Common myeloid progenitor, CD34-positive (primary cell): ENCODE results near the gene RAB5B.
"Not testable (repeated sequence)": the region's sequence is repeated elsewhere in the genome, so short reads cannot be mapped to it uniquely, and the experiment has no call there.

Experiments used
- CTCF ChIA-PET: fragments of 350-600 bp; sonication (Branson Sonifier 250); formaldehyde crosslinking; loops from one replicate; lab custom pipeline; 2021; ENCODE audit warnings: antibody characterized with exemption; lab: Charles Lee
- POLR2A ChIA-PET: fragments of 350-600 bp; sonication (Branson Sonifier 250); formaldehyde crosslinking; loops from one replicate; lab custom pipeline; 2021; ENCODE audit warnings: antibody characterized with exemption; lab: Charles Lee
- DNase-seq, 3 donors: peaks; one replicate each; pipeline versions ENCODE4 v3.0.0 to v3.0.0-alpha.2; 2013
- H3K27ac ChIP-seq, 2 experiments: 1 replicate in 1 of 2; 2 replicates in 1 of 2; pipeline ENCODE4 v1.7.0; 2013; ENCODE audit warnings: inconsistent platforms in 2 of 2, low read length in 2 of 2, mild to moderate bottlenecking in 2 of 2, low read depth in 1 of 2, moderate library complexity in 1 of 2; ENCODE audit not compliant: severe bottlenecking in 2 of 2, insufficient read depth in 1 of 2, poor library complexity in 1 of 2
- H3K27me3 ChIP-seq, 5 experiments: replicated peaks in 2 of 5; 1 replicate in 3 of 5; 2 replicates in 2 of 5; pipeline versions ENCODE4 v1.6.1 to v1.7.0; 2013; ENCODE audit warnings: low read length in 4 of 5, mild to moderate bottlenecking in 2 of 5, moderate library complexity in 2 of 5, inconsistent platforms in 1 of 5; ENCODE audit not compliant: insufficient read depth in 5 of 5, control insufficient read depth in 4 of 5
- H3K36me3 ChIP-seq, 4 experiments: 1 replicate in 2 of 4; 2 replicates in 2 of 4; pipeline versions ENCODE4 v1.6.1 to v1.7.0; 2013; ENCODE audit warnings: low read length in 3 of 4, control low read depth in 1 of 4, mild to moderate bottlenecking in 1 of 4; ENCODE audit not compliant: control insufficient read depth in 4 of 4, insufficient read depth in 4 of 4
- H3K4me1 ChIP-seq, 4 experiments: 1 replicate in 3 of 4; 2 replicates in 1 of 4; pipeline versions ENCODE4 v1.6.1 to v1.7.1; 2013; ENCODE audit warnings: low read length in 3 of 4, mild to moderate bottlenecking in 3 of 4, control low read depth in 1 of 4, inconsistent platforms in 1 of 4, moderate library complexity in 1 of 4; ENCODE audit not compliant: control insufficient read depth in 4 of 4, insufficient read depth in 4 of 4; ENCODE audit errors: control extremely low read depth in 1 of 4
- H3K4me3 ChIP-seq, 7 experiments: 1 replicate in 4 of 7; 2 replicates in 3 of 7; pipeline versions ENCODE4 v1.5.1 to v1.7.0; 2013; ENCODE audit warnings: mild to moderate bottlenecking in 7 of 7, low read length in 6 of 7, moderate library complexity in 6 of 7, inconsistent platforms in 2 of 7, low read depth in 2 of 7, control low read depth in 1 of 7; ENCODE audit not compliant: insufficient read depth in 4 of 7, control insufficient read depth in 1 of 7; ENCODE audit errors: extremely low read depth in 1 of 7
- H3K9me3 ChIP-seq, 5 experiments: 1 replicate in 4 of 5; 2 replicates in 1 of 5; pipeline versions ENCODE4 v1.6.1 to v1.7.1; 2013; ENCODE audit warnings: low read length in 4 of 5, mild to moderate bottlenecking in 2 of 5, inconsistent platforms in 1 of 5, low read depth in 1 of 5, moderate library complexity in 1 of 5; ENCODE audit not compliant: control insufficient read depth in 4 of 5, insufficient read depth in 2 of 5; ENCODE audit errors: control extremely low read depth in 1 of 5
- WGBS: methylation state at CpG from one replicate; pipeline ENCODE4 v1.1.5; 2013; ENCODE audit not compliant: insufficient coverage; 5-methylcytosine and 5-hydroxymethylcytosine counted together

The RAB5B gene

DNA sequence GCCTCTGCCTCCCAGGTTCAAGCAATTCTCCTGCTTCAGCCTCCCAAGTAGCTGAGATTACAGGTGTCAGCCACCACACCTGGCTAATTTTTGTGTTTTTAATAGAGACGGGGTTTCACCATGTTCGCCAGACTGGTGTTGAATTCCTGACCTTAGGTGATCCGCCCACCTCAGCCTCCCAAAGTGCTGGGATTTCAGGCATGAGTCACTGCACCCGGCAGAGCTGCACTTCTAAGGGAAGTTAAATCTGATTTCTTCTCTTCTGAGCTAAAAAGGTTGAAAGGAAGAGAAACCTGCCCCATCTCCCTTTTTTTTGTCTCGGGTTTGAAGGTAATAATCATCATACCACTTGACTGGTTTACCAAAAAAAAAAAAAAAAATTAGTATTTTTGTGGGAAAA, 8.0 kb downstream of the RAB5B start:
- Histone ChIP-seq H3K4me1 (peaks cover 2 to 33% (median 5%) of the 10 kb centered on the region in 4 experiments), H3K36me3 (peaks cover 10 to 32% (median 19%) of the 10 kb centered on the region in 4 experiments)
- ChIA-PET CTCF (interaction anchor here (1.0 to 8.3 kb wide), 6 partner anchors 8 to 59 kb away, joined by 3 to 70 read pairs (median 6); partner anchors contain the start of gene RAB5B), POLR2A (interaction anchor here (0.5 to 0.6 kb wide), 2 partner anchors 30 to 242 kb away, joined by 3 to 8 read pairs; no protein-coding TSS in a partner anchor)
- not testable (repeated sequence) for H3K27ac ChIP-seq, H3K4me3 ChIP-seq, H3K27me3 ChIP-seq, H3K9me3 ChIP-seq, DNase-seq
- WGBS: no CpG with 5 or more reads among the region's 5 CpGs

DNA sequence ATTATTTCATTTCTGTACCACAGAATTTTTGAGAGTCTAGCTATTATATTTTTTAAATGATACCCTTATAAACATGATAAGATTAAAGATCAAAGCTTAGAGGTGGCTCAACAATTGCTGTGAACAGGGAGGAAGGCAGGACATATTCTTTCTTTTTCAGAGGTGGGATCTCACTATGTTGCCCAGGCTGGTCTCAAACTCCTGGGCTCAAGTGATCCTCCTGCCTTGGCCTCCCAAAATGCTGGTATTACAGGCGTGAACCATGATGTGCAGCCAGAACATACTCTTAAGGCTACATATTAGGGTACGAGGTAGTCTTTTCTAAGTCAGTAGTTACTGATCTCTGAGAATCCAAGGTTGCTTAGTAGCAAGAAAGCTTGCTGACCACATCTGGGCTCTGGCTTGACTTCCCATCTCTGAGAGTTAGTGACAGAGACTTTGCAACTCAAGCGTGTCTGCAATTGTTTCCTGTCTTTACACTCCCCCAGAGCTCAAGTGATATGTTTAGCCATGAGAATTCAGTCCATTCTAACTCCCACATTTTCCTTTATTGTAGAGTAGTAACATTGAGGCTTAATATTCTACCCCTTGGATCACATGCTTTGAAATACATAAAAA, 8.6 kb downstream of the RAB5B start:
- WGBS: 83% methylated on average over 1 of the region's 3 CpGs
- ChIA-PET CTCF (interaction anchor here (0.6 to 8.3 kb wide), 13 partner anchors 7 to 229 kb away, joined by 3 to 70 read pairs (median 4); partner anchors contain the start of gene RAB5B), POLR2A (interaction anchor here (0.6 to 0.7 kb wide), 2 partner anchors 8 to 30 kb away, joined by 3 to 8 read pairs; partner anchors contain the start of gene RAB5B)
- H3K9me3 ChIP-seq: no peaks in the 10 kb centered on the region
- peaks cover 2 to 29% (median 5%) of the 10 kb centered on the region in 4 experiments for H3K4me1 ChIP-seq
- peak in 2 of 3 donors; percentile 16 for DNase-seq
- H3K27ac ChIP-seq: no peak overlapping the region
- H3K36me3 ChIP-seq: peaks cover 10 to 36% (median 19%) of the 10 kb centered on the region in 4 experiments
- H3K4me3 ChIP-seq: no peak overlapping the region
- no peaks in the 10 kb centered on the region for H3K27me3 ChIP-seq

DNA sequence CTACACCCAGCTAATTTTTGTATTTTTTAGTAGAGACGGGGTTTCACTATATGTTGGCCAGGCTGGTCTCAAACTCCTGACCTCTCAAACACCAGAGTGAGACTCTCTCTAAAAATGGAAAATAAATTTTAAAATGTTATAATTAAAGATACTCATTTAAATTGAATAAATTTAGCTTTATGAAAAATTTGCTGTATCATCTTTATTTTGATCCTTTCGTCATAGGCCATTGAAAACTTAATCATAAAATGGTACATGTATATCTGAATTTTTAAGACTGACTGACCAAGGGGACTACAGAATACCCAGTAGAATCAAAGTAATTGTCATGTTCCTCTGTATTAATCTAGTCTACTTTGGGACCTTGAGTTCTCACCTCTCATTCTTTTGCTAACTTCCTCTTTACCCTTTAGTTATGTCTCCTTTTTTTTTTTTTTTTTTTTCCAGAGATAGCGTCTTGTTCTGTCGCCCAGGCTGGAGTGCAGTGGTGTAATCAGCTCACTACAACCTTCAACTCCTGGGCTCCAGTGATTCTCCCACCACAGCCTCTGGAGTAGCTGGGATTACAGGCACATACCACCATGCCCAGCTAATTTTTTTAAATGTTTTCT, 9.5 kb downstream of the RAB5B start:
- DNase-seq: peak in 2 of 3 donors; percentile 42 to 56
- Histone ChIP-seq H3K27ac (no peak overlapping the region), H3K9me3 (no peaks in the 10 kb centered on the region), H3K4me1 (peaks cover 2 to 25% (median 5%) of the 10 kb centered on the region in 4 experiments), H3K36me3 (peaks cover 10 to 40% (median 21%) of the 10 kb centered on the region in 4 experiments), H3K4me3 (no peak overlapping the region), H3K27me3 (no peaks in the 10 kb centered on the region)
- ChIA-PET CTCF (interaction anchor here (0.6 to 8.3 kb wide), 17 partner anchors 8 to 835 kb away, joined by 3 to 70 read pairs (median 3); partner anchors contain the start of genes DNAJC14 and RAB5B), POLR2A (interaction anchor here (0.7 kb wide), 1 partner anchor 9 kb away, joined by 3 read pairs; the partner anchor contains the start of gene RAB5B)
- WGBS: no CpG with 5 or more reads among the region's 4 CpGs

DNA sequence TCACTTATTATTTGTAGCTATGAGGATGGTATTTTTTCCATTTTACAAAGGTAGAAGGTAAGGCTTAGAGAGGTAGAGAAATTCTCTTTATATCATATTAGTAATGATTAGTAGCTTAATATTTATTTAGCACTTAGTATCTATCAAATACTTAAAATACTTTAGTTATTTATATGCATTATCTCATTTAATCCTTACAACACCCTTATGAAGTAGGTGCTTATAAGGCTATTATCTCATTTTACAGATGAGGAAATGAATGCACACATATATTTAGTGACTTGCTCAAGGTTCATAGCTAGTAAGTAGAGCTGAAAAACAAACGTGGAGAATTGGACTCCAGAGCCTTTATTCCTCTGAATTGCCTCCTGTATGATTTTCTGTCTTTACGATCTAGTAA, 11.0 kb downstream of the RAB5B start:
- no CpG with 5 or more reads among the region's 2 CpGs for WGBS
- H3K27ac ChIP-seq: peak overlapping the region in 1 of 2 experiments; percentile 4
- peaks cover 11 to 52% (median 23%) of the 10 kb centered on the region in 4 experiments for H3K36me3 ChIP-seq
- ChIA-PET CTCF (interaction anchor here (0.6 to 8.3 kb wide), 11 partner anchors 9 to 58 kb away, joined by 3 to 70 read pairs (median 4); partner anchors contain the start of genes RAB5B and SUOX), POLR2A (interaction anchor here (3.0 kb wide), 1 partner anchor 11 kb away, joined by 10 read pairs; the partner anchor contains the start of gene RAB5B)
- H3K4me3 ChIP-seq: no peak overlapping the region
- H3K9me3 ChIP-seq: no peaks in the 10 kb centered on the region
- DNase-seq: no peak
- H3K27me3 ChIP-seq: no peaks in the 10 kb centered on the region
- H3K4me1 ChIP-seq: peaks cover 2 to 25% (median 5%) of the 10 kb centered on the region in 4 experiments

DNA sequence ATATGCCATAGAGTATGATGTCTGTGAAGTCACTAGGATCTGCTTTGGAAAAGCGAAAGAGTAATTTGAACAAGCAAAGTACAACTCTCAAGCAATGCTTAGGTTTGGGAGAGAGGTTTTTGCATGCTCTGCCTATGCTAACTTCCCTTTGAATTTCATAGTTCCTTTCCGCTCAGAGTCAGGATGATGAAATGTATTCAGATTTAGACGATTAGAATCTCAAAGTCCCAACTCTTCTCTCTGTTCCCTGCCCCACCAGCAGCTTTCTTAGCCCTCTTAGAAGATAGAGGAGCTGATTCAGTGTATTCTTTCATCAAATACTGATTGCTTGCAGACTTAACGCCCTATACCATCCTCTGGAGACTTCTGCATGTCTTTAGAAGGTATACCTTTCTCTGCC, 11.5 kb downstream of the RAB5B start:
- H3K4me1 ChIP-seq: peaks cover 2 to 25% (median 5%) of the 10 kb centered on the region in 4 experiments
- no peaks in the 10 kb centered on the region for H3K9me3 ChIP-seq
- peaks cover 11 to 53% (median 25%) of the 10 kb centered on the region in 4 experiments for H3K36me3 ChIP-seq
- no peak for DNase-seq
- peak overlapping the region in 1 of 2 experiments; percentile 4 for H3K27ac ChIP-seq
- CTCF ChIA-PET: interaction anchor here (1.2 to 8.3 kb wide), 9 partner anchors 8 to 44 kb away, joined by 3 to 70 read pairs (median 5); partner anchors contain the start of genes RAB5B and SUOX
- no peak overlapping the region for H3K4me3 ChIP-seq
- POLR2A ChIA-PET: interaction anchor here (0.5 to 3.0 kb wide), 2 partner anchors 11 to 1411 kb away, joined by 3 to 10 read pairs; partner anchors contain the start of gene RAB5B
- 83% methylated on average over 2 of the region's 4 CpGs for WGBS
- no peaks in the 10 kb centered on the region for H3K27me3 ChIP-seq

DNA sequence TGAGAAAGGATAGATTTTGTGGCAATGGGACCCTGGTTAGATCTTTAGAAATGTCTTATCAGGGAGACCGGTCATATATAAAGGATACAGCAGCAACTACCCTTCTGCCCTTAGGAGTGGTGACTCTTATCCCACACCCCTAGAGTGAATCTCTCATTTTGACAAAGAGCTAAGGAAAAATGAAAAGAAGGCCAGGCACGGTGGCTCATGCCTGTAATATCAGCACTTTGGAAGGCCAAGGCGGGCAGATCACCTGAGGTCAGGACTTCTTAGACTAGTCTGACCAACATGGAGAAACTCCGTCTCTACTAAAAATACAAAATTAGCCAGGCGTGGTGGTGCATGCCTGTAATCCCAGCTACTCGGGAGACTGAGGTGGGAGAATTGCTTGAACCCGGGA, 12.1 kb downstream of the RAB5B start:
- H3K4me3 ChIP-seq, H3K27me3 ChIP-seq, H3K9me3 ChIP-seq, DNase-seq, H3K27ac ChIP-seq: not testable (repeated sequence)
- H3K36me3 ChIP-seq: peaks cover 15 to 54% (median 28%) of the 10 kb centered on the region in 4 experiments
- ChIA-PET POLR2A (interaction anchor here (3.0 kb wide), 1 partner anchor 12 kb away, joined by 10 read pairs; the partner anchor contains the start of gene RAB5B), CTCF (interaction anchor here (1.2 to 8.3 kb wide), 6 partner anchors 8 to 43 kb away, joined by 4 to 70 read pairs (median 7); partner anchors contain the start of gene SUOX)
- 85% methylated on average over 4 of the region's 7 CpGs for WGBS
- H3K4me1 ChIP-seq: peaks cover 2 to 25% (median 5%) of the 10 kb centered on the region in 4 experiments
